Loucy (cell line): ENCODE data around the gene LRRIQ1.
A peak's percentile ranks its signal among the peaks of the same experiment; 100 is the strongest.

Source experiments
- H2AFZ ChIP-seq: fragments of 200-600 bp; sonication (generic); 2 replicates; pipeline ENCODE4 v1.6.0; 2016; ENCODE audit warnings: antibody characterized with exemption, mild to moderate bottlenecking, low read length, moderate library complexity
- H3F3A ChIP-seq: fragments of 200-600 bp; 2 replicates; pipeline ENCODE4 v1.6.0; 2016; ENCODE audit warnings: antibody characterized with exemption, low read depth, mild to moderate bottlenecking
- H3K27me3 ChIP-seq: fragments of 200-600 bp; sonication (generic); 2 replicates; pipeline ENCODE4 v1.6.1; 2014; ENCODE audit warnings: low read length, mild to moderate bottlenecking; ENCODE audit not compliant: insufficient read depth, poor library complexity, severe bottlenecking
- H3K36me3 ChIP-seq: fragments of 200-600 bp; sonication (generic); 2 replicates; pipeline ENCODE4 v1.6.1; 2016; ENCODE audit warnings: low read length; ENCODE audit not compliant: insufficient read depth
- H3K4me1 ChIP-seq: fragments of 200-600 bp; sonication (generic); 2 replicates; pipeline ENCODE4 v1.5.1; 2014; ENCODE audit warnings: low read length, mild to moderate bottlenecking; ENCODE audit not compliant: insufficient read depth, poor library complexity, severe bottlenecking
- H3K4me2 ChIP-seq: fragments of 200-600 bp; sonication (generic); 2 replicates; pipeline ENCODE4 v1.6.0; 2014; ENCODE audit warnings: antibody characterized with exemption, low read length, low read depth, mild to moderate bottlenecking; ENCODE audit not compliant: poor library complexity, severe bottlenecking
- H3K4me3 ChIP-seq: fragments of 200-600 bp; sonication (generic); 2 replicates; pipeline ENCODE4 v1.5.1; 2014; ENCODE audit warnings: low read length, mild to moderate bottlenecking, mixed read lengths; ENCODE audit not compliant: poor library complexity, severe bottlenecking
- H3K79me2 ChIP-seq: fragments of 200-600 bp; sonication (generic); 2 replicates; pipeline ENCODE4 v1.6.1; 2014; ENCODE audit warnings: low read length; ENCODE audit not compliant: insufficient read depth
- H3K9ac ChIP-seq: fragments of 200-600 bp; sonication (generic); 2 replicates; pipeline ENCODE4 v1.6.0; 2014; ENCODE audit warnings: mild to moderate bottlenecking, low read depth, low read length, moderate library complexity; ENCODE audit not compliant: poor library complexity, severe bottlenecking
- H3K9me2 ChIP-seq: fragments of 200-600 bp; sonication (generic); replicated peaks from 2 replicates; pipeline ENCODE4 v1.6.1; 2016; ENCODE audit warnings: low read depth, low read length, mixed read lengths
- H3K9me3 ChIP-seq: fragments of 200-600 bp; sonication (generic); 2 replicates; pipeline ENCODE4 v1.6.1; 2014; ENCODE audit warnings: mild to moderate bottlenecking, antibody characterized with exemption, low read length, low read depth; ENCODE audit not compliant: insufficient read depth
- H4K20me1 ChIP-seq: fragments of 200-600 bp; sonication (generic); 2 replicates; pipeline ENCODE4 v1.6.0; 2014; ENCODE audit warnings: antibody characterized with exemption, low read length, mild to moderate bottlenecking; ENCODE audit not compliant: insufficient read depth, poor library complexity, severe bottlenecking
- CTCF ChIP-seq: fragments of 200-600 bp; sonication (generic); conservative IDR thresholded peaks from 2 replicates; pipeline ENCODE4 v1.5.1; 2014; ENCODE audit warnings: mild to moderate bottlenecking, antibody characterized with exemption, low read length
- EZH2phosphoT487 ChIP-seq: fragments of 200-600 bp; IDR thresholded peaks from 2 replicates; pipeline ENCODE4 v1.6.1; 2018; ENCODE audit warnings: antibody characterized with exemption, mild to moderate bottlenecking, moderate library complexity, borderline replicate concordance

LRRIQ1 gene

GRCh38 chr12:85147331-85147730 lies 111.2 kb downstream of the LRRIQ1 start:
- no peak overlapping the region for H3K4me2 ChIP-seq
- no peaks in the 10 kb centered on the region for H3K9me2 ChIP-seq
- no peaks in the 10 kb centered on the region for H3K36me3 ChIP-seq
- H3K4me1 ChIP-seq, result no peaks in the 10 kb centered on the region
- no peak overlapping the region for H3K4me3 ChIP-seq
- no peak for TF ChIP-seq EZH2phosphoT487
- no peak overlapping the region for H2AFZ ChIP-seq
- H3K79me2 ChIP-seq, result no peaks in the 10 kb centered on the region
- no peak overlapping the region for H3K9ac ChIP-seq
- H4K20me1 ChIP-seq, result no peaks in the 10 kb centered on the region
- H3K9me3 ChIP-seq, result no peaks in the 10 kb centered on the region
- no peaks in the 10 kb centered on the region for H3K27me3 ChIP-seq
- H3F3A ChIP-seq, result no peaks in the 10 kb centered on the region

GRCh38 chr12:85152311-85152729 lies 116.2 kb downstream of the LRRIQ1 start:
- Histone ChIP-seq H3F3A (no peaks in the 10 kb centered on the region), H3K36me3 (no peaks in the 10 kb centered on the region), H2AFZ (no peak overlapping the region), H3K4me3 (no peak overlapping the region), H3K4me1 (no peaks in the 10 kb centered on the region), H3K9ac (no peak overlapping the region), H4K20me1 (no peaks in the 10 kb centered on the region), H3K4me2 (no peak overlapping the region), H3K27me3 (no peaks in the 10 kb centered on the region), H3K9me2 (no peaks in the 10 kb centered on the region), H3K79me2 (no peaks in the 10 kb centered on the region), H3K9me3 (no peaks in the 10 kb centered on the region)
- no peak for TF ChIP-seq CTCF
- TF ChIP-seq EZH2phosphoT487, result no peak

- no peaks in the 10 kb centered on the region for H3K4me1 ChIP-seq
- H3K79me2 ChIP-seq, result no peaks in the 10 kb centered on the region
- no peak overlapping the region for H3K4me2 ChIP-seq
- H3K9me2 ChIP-seq, result no peaks in the 10 kb centered on the region
- H4K20me1 ChIP-seq, result no peaks in the 10 kb centered on the region
- no peaks in the 10 kb centered on the region for H3K9me3 ChIP-seq
- TF ChIP-seq EZH2phosphoT487 (no peak), CTCF (peak; percentile 53)
- no peaks in the 10 kb centered on the region for H3F3A ChIP-seq
- H3K4me3 ChIP-seq, result no peak overlapping the region
- H3K27me3 ChIP-seq, result no peaks in the 10 kb centered on the region
- no peak overlapping the region for H2AFZ ChIP-seq
- H3K36me3 ChIP-seq, result no peaks in the 10 kb centered on the region
- H3K9ac ChIP-seq, result no peak overlapping the region
Observed at GRCh38 chr12:85155791-85156190, 119.6 kb downstream of the LRRIQ1 start.

- no peaks in the 10 kb centered on the region for H3K9me3 ChIP-seq
- H2AFZ ChIP-seq, result no peak overlapping the region
- H3K36me3 ChIP-seq, result no peaks in the 10 kb centered on the region
- no peak overlapping the region for H3K4me3 ChIP-seq
- H3K27me3 ChIP-seq, result no peaks in the 10 kb centered on the region
- no peaks in the 10 kb centered on the region for H3F3A ChIP-seq
- no peaks in the 10 kb centered on the region for H3K9me2 ChIP-seq
- TF ChIP-seq EZH2phosphoT487 (no peak), CTCF (no peak)
- H4K20me1 ChIP-seq, result no peaks in the 10 kb centered on the region
- H3K79me2 ChIP-seq, result no peaks in the 10 kb centered on the region
- no peak overlapping the region for H3K9ac ChIP-seq
- no peak overlapping the region for H3K4me2 ChIP-seq
- H3K4me1 ChIP-seq, result no peaks in the 10 kb centered on the region
Observed at GRCh38 chr12:85156569-85156968, 120.4 kb downstream of the LRRIQ1 start.
